Measurements from ENCODE around the gene KDM8.

DNA sequence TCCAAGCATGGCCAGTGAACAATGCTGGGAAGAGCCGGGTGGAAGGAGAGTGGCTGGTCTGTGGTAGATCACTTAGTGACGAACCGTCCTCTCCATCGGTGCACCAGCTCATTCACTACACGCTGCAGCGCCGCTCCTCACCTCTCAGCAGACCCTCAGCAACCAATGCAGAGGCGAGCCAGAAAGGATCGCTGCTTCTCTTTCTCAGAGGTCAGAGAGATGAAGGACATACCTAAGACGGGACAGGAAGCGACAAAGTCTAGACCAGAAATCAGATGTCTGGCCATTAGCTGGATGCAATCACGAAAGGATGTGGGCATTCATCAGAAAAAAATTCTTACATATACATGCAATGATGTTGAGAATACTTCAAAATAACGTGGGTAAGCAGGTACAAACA lies 38.3 kb downstream of the KDM8 start:
- TF ChIP-seq, protein P1, sequence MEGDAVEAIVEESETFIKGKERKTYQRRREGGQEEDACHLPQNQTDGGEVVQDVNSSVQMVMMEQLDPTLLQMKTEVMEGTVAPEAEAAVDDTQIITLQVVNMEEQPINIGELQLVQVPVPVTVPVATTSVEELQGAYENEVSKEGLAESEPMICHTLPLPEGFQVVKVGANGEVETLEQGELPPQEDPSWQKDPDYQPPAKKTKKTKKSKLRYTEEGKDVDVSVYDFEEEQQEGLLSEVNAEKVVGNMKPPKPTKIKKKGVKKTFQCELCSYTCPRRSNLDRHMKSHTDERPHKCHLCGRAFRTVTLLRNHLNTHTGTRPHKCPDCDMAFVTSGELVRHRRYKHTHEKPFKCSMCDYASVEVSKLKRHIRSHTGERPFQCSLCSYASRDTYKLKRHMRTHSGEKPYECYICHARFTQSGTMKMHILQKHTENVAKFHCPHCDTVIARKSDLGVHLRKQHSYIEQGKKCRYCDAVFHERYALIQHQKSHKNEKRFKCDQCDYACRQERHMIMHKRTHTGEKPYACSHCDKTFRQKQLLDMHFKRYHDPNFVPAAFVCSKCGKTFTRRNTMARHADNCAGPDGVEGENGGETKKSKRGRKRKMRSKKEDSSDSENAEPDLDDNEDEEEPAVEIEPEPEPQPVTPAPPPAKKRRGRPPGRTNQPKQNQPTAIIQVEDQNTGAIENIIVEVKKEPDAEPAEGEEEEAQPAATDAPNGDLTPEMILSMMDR (IDR thresholded peaks at IDR 0.05), result no peak
- no peak for TF ChIP-seq POLR2A (IDR thresholded peaks at IDR 0.05; ENCODE audit: low read depth)
